HG02943 (cell line): ENCODE results near the gene ZFAND2B.

Source experiments
- ATAC-seq: cut with Tn5 transposase; IDR thresholded peaks from one replicate; pipeline ENCODE4 v1.9.1; 2021; ENCODE audit warnings: mild to moderate bottlenecking, low read depth, moderate library complexity; ENCODE audit not compliant: unreplicated experiment

The ZFAND2B gene, protein sequence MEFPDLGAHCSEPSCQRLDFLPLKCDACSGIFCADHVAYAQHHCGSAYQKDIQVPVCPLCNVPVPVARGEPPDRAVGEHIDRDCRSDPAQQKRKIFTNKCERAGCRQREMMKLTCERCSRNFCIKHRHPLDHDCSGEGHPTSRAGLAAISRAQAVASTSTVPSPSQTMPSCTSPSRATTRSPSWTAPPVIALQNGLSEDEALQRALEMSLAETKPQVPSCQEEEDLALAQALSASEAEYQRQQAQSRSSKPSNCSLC

DNA sequence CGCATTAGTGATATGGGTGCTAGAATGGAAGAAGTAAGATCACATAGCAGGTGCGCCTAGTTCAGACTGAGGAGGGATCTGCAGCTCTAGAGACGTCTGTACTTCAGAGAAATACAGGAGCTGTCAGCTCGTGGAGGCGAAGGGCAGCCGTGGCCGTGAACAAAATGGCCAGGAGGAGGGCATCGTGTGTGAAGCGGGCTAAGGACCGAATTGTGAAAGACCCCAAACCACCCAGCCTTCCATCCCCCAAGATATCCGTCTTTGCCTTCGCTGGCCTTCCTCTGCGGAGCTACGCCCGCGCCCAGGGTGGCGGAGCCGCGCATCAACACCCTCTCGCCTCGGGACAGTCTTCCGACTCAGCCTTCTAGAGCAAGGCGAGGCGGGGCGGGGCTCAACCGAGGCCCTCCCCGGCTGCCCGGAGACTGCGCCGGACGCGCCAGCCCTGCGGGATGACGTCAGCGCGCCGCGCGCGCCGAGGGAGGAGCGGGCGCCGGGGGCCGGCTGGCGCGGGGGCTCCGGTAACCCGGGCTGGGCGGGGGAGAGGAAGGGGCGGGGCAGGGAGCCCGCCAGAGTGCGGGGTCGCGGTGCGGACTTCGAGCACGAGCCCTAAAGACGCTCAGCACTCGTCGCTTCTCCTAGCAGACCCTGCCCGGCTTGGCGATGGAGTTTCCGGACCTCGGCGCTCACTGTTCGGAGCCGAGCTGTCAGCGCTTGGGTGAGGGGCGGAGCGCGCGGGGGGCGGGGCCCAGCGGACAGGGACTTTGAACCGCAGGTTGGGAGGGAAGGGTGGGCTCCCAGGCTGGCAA, at the start of gene ZFAND2B:
TSS of gene ZFAND2B (plus strand) at position 455 of the 806 bp plus-strand sequence. CDS start at position 661, 206 bp downstream.
- ATAC-seq = peak; percentile 92

DNA sequence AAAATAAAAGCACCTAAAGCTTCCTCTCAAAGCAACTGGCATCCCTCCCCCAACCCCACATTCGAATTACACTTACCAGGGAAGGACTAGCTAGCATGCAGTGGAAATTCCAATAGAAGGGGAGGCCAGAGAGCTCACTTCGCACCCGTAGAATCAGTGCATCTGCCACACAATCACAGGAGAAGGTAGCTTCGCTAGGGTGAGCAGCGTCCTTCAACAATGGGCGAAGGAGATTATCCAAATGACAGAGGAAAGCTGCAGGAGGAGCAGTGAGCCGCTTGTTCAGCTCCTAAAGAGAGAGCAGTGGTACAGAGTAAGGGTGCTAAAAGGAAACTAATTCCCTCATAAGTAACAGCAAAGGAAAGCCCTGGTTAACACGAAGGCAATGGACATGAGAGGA, 49.2 kb upstream of the ZFAND2B start:
- no peak for ATAC-seq

DNA sequence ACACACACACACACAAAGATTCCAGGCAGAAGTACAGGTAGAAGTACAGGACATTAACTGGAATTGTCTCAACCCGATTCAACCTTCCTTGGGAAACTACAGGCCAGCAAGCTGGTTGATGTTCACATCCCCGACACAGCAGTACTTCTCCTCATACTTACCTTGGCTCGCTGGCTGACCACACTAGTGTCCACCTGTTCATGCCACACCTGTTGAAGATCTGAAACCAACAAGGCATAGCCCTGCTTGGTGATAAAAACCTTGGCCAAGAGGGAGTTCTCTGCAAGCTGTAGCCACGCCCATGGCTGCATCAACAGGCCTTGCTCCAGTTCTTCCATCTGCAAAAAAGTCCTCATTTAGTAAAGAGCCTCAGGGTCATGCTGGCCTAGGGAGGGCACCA, 48.6 kb upstream of the ZFAND2B start:
- ATAC-seq = no peak

DNA sequence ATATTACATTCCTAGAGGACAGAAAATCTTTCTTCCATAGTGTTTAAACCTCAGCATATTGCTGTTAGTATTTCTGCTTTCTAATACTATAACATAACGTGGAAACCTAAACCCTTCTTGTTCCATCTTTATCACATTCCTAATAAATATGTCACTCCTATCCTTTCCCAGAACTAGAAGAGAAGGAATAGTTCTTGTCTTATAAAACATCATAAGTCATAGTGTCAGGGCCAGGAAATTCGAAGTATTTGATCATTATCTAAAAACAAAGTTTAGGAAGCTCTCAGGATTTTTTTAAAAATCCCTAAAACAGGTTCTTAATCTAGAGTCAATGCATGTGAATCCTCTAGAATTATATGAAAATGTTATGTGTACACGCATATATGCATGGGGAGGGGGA, 48.0 kb upstream of the ZFAND2B start:
- ATAC-seq = no peak

DNA sequence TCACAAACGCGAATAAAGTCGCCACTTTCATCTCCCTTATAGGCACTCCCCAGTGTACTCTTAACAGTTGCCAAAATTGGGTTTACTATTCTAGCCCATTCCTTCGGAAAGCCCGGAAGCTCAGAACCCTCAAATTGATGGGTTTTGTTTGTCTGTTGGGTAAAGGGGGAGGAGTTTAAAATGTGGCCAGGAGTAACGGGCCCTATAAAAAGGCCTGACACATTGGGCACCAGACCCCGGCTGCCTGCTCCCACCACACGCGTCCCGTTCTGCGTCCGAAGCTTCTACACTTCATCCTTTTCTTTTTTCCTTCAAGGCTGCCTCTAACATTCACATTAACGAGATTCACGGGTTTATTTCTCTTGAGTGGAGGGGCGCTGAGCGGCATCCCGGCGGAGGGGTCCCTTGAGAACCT, 46.8 kb upstream of the ZFAND2B start:
- no peak for ATAC-seq

DNA sequence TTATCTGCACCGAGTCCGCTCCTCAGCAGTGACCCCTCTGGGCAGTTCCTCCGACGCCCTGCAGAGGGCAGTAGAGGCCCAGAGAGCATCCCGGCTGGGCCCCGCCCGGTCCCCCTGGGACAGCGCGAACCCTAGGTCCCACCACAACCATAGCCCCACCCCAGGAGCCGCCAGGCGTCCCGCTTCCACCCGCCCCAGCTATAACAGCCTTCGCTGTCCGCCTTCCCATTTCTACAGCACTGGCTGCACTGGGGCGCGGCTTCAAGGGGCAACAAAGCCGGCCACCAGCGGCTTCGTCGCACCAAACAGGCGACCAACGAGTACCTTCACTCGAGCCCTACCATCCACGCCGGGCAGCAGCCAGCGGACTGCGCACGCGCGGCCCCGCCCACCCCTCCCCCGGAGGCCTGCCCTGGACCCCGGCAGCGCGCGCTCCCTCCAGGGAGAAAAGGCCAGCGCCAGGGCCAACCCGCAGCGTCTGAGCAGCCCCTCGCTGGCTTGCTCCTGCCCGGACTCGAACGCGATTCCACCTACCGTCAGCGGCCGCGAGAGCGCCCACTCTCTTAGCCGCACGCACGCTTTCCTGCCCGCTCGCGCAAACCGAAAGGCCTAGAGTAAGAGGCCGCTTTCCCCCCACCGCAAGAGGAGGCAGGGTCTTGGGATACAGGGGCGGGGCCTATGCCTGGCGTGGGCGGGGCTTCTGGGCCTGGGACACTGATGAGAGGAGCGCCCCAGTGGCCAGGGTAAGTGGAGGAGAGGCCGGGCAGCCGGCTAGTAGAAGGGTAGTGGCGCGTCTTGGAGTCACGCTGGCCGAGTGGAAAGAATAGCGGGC, 46.2 kb upstream of the ZFAND2B start, which contains the start of gene NHEJ1:
TSS of gene NHEJ1 (minus strand) at position 630 of the 832 bp plus-strand sequence. CDS start 2,453 bp downstream, outside the sequence.
- peak; percentile 79 for ATAC-seq

DNA sequence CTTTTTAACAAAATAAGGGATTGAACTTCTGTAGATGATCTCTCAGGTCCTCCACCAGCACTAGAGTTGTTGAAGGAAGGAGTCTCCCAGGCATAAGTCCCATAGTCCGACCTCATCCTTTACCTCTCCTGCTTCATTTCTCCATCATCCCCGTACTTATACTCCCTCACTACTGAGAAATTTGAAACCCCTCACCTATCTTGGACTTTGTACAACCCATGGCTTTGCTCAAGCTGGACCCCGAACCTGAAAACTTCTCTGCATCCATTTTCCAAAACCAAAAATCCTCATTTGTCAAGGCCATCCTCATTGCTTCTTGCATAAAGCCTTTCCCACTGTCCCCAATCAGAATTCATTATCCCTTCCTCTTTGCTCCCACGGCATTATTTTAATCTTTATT, 45.5 kb upstream of the ZFAND2B start:
- no peak for ATAC-seq

DNA sequence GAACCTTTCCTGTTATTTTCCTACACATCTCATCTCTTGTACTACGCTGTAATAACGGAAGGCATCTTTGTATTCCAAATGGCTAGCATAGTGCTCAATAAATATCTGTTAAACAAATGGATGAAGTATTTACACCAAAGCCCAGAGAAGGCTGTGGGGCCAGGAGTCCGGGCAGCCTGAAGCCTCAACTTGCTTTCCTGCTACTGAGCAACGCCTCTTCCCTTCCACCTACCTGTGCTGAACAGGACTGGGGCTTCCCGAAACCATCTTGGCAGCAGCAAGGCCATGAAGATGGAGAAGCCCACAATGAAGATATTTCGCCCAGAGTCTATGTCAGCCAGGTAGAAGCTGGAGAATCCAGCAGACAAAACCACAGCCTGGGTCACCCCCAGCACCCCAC, 43.4 kb upstream of the ZFAND2B start:
- no peak for ATAC-seq

DNA sequence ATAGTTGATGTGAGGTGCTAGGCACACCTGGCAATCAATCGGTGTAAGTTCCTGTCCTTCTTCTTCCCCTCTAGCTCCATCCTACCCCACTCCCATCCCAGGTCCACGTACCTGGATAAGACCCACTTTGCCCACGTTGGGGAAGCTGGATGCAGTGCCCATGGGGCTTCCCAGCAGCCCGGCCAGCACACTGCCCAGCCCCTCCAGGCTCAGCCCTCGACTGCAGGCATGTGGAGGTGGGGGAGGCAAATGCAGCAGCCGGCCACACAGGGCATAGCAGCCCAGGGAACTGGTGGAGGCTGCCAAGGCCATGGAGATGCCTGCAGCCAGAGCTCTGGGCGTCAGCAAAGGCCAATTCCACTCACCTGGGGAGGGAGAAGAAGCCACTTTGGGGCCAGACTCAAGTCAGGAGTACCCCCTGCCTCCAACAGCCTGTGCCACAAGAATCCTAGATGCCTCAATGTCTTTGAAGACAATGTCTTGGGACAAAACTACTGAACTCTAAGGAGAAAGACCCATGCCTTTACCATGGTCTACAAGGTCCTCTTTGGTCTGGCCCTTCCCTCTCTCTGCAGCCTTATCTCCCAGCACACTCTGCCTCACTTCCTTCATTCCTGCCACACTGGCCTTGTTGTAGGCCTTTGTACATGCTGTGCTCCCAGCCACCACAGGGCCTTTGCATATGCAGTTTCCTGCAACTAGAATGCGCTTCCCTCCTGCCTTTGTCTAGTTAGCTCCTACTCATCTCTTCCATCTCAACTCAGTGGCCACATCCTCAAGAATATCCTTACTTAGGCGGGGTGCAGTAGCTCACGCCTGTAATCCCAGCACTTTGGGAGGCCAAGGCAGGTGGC, 41.3 kb upstream of the ZFAND2B start:
- ATAC-seq = no peak

DNA sequence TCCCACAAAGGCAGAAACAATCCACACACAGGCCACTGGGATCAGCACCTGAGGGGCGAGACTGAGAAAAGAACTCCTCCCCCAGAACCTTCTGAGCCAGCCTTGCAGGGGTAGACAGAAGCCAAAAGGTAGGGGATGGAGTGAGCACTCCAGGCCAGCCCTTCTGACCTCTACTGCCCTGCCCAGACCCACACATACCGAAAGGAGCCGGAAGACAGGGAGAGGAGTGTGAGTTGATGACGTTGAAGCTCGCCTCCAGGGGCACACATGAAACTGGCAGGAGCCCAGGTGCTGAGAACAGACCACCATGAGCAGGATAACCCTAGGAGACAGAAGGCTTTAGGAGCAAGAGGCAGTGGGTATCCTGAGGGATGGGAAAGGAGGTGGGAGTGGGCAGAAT, 38.6 kb upstream of the ZFAND2B start:
- no peak for ATAC-seq

DNA sequence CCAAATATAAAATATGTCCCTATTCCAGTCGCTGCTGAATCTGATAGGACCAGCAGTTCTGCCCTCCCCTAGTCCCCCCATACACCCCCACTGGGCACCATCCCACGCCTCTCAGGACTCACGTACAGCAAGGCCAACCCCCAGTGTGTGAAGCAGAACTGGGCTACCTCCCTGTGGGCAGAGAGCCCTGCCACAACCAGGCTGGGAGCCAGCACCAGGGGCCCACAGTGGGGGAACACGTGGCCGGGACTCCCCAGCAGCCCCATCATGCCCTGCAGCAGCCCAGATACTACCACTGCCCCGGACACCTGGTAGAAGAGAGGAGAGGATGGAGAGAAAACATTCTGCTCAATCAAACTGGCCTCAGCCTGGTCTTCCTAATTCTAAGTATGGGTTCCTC, 38.1 kb upstream of the ZFAND2B start:
- no peak for ATAC-seq

DNA sequence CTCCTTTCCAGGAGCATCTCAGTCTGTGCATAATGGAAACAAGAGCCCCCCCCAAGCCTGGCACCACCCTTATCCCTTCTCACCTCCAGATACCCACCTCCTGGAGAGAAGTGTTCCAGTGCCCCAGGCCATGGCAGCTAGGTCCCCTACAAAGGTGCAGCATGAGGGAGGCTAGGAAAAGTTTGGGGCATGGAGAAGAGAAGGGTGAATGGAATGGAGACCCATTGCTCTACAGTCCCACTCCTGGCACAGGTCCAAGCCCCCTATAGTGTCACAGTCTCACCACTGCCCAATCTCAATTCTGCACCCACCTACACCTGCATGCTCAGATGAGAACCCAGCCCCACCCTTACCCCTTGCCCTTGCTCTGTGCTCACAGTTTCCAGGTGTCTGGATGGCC, 37.6 kb upstream of the ZFAND2B start:
- ATAC-seq = no peak

DNA sequence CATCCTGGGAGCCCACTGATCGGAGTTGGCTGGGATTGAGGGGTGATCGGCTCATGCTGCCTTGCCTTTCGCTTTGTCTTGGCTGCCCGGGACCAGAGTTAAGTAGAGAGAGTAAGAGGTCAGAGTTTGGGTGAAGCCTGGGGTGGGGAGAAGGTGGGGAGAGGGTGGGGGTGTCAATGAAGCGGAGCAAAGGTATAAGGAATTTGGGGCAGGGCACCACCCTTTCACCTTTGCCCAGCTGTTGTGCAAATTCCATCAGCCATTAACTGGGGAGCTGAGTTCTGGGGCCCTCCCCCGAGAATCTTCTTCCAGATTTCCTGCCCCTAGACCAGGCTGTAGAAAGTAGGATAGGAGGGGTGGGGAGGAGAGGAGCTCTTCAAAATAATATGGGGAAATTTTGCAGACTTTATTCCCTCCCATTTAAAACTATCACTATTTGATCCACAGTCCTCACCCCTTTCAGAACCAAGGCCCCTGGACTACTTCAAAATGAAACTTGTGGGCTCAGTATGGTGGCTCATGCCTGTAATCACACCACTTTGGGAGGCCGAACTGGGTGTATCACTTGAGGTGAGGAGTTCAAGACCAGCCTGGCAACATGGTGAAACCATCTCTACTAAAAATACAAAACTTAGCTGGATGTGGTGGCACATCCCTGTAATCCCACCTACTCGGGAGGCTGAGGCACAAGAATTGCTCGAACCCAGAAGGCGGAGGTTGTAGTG, 36.5 kb upstream of the ZFAND2B start, which contains the start of gene SLC23A3:
TSS of gene SLC23A3 (minus strand) at position 100 of the 725 bp plus-strand sequence. CDS start at position 55, 45 bp downstream.
- no peak for ATAC-seq

DNA sequence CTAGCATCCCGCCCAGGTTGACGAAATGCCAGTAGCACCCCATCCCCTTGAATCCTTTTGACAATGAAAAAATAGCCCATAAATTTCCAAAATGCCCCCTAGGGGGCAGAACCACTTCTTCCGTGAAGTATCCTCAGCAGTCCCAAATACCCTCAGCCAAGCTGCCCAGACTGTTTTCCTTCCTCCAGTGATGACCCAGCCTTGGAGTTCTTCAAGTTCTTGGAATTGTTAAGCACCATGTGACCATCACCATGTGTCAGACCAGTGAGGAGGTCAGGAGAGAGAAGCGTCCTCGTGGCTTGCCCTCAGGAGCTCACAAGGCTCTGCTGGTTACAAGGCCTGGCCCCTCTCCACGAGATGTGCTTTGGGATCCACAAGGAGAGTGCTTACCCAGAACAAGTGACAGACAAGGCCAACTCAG, 35.3 kb upstream of the ZFAND2B start:
- no peak for ATAC-seq

DNA sequence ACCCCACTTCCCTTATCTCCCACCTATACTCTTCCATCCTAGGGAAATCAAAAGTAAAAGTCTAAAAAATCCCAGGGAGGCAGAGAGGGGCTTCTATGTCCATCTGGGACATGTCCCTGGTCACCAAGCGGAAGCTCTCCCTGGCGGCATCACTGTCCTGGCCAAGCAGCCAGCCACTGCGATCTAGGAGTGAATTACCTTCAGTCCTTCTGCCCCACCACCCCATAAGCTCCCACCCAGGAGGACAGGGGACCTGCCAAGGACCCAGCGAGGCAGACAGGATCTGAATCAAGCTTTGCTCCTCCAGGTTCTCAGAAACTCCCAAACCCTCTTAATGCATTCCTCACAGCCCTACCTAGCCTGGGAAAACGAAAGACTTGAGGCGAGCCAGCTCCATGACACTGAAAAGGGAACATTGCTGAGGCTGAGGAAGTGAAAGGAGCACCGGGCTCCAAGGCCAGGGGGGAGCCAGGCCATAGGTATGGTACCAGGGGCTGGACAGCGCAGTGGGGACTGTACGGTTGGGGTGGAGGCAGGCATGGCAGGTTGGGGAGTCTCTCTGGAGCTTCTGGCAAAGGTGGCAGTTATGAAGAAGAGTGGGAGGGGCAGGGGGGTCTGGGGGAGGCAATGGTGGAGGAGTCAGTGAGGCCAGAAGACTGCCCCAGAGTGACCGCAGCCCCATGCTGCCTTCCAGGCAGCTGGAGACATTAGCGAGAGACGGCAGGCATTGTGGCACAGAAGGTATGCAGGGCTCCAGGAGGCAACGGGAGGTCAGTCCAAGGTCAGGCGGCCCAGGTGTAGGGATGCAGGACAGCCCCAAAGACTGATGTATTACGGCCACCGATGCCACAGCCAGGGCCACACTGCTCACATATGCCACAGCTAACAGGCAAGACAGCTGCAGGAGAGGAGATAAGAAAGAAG, 34.1 kb upstream of the ZFAND2B start:
- ATAC-seq = no peak

DNA sequence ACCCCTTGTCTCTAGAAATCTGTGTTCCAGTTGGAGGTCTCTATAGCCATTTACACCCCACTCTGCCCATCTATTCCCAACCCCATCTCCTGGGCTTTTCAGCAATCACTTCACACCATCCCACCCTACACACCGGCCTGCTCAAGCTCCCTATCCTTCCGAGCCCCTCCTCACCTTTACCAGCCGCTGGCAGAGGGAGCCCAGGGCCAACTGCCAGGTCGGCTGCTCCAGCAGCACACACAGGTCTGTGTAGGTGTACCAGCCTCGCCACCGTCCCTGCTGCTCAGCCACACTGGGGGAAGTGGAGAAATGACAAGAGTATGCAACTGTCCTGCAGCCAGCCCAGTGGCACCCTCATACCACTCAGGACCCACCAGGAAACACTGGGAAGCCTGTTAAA, 33.4 kb upstream of the ZFAND2B start:
- ATAC-seq = no peak

DNA sequence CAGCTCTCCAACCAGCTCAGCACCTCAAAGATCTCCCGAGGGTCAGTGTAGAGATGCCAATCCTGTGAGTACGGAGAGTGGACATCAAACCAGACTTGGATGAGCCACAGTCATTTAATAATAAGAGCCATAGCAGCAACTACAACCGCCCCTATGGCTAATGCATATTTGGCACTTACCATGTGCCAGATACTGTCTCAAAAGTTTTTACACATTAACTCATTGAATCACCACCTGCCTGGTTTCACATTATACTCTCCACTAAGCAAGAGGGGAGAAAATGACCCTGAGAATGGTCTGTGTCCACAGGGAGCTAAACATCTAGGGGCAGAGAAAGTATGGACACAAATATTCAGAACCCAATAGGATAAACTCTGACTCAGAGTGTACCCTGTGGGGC, 32.4 kb upstream of the ZFAND2B start:
- ATAC-seq = no peak

DNA sequence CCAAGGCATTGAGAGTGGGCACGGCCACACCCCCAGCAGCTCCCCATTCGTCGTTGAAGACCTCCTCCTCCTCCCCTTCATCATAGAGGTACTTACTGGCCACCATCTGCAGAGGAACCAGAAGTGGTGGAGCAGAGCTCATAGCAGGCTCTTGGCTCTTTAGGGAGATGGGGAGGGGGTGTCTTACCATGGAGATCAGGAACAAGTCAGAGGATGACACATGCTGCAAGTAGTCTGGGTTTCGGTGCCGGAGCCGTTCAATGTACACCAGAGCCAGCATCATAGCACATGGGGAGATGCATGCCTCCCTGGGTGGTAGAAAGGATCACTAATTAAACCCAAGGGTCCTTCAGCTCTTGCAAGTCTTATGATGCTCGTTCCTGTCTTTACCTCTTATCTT, 31.8 kb upstream of the ZFAND2B start:
- ATAC-seq = no peak
